GM12878 (cell line): ENCODE data around the gene DUSP16.

Experiments used
- CTCF ChIP-seq, 3 experiments: IDR thresholded peaks in 2 of 3; conservative IDR thresholded peaks in 1 of 3; 2 replicates each; pipeline ENCODE4 v1.5.1; 2011; ENCODE audit warnings: low read depth in 3 of 3, low read length in 3 of 3, mild to moderate bottlenecking in 3 of 3, control low read depth in 2 of 3, moderate library complexity in 2 of 3, inconsistent platforms in 1 of 3, mixed read lengths in 1 of 3; ENCODE audit not compliant: control insufficient read depth in 2 of 3, insufficient read depth in 1 of 3; ENCODE audit errors: extremely low read depth in 1 of 3
- KDM1A ChIP-seq: fragments of 200-600 bp; sonication (generic); IDR thresholded peaks from 2 replicates; pipeline ENCODE4 v1.6.1; 2016; ENCODE audit warnings: borderline replicate concordance
- MYC ChIP-seq: IDR thresholded peaks from 2 replicates; pipeline ENCODE4 v1.6.1; 2011; ENCODE audit warnings: mild to moderate bottlenecking, low read length, moderate library complexity, inconsistent platforms; ENCODE audit not compliant: insufficient read depth, insufficient replicate concordance, insufficient read length, severe bottlenecking
- NFIC ChIP-seq: IDR thresholded peaks from 2 replicates; pipeline ENCODE4 v1.6.1; 2012; ENCODE audit warnings: low read depth, mild to moderate bottlenecking, inconsistent platforms, low read length, moderate library complexity
- NR2C2 ChIP-seq: IDR thresholded peaks from 2 replicates; pipeline ENCODE4 v1.6.1; 2011; ENCODE audit warnings: borderline replicate concordance, low read depth; ENCODE audit not compliant: control insufficient read depth, insufficient read length
- POLR2A ChIP-seq: IDR thresholded peaks from 2 replicates; pipeline ENCODE4 v1.6.1; 2011; ENCODE audit warnings: low read depth, mild to moderate bottlenecking, low read length
- TAF1 ChIP-seq: IDR thresholded peaks from 2 replicates; pipeline ENCODE4 v1.6.1; 2011; ENCODE audit warnings: mild to moderate bottlenecking, low read depth, low read length, borderline replicate concordance
- USF1 ChIP-seq: IDR thresholded peaks from 2 replicates; pipeline ENCODE4 v1.6.1; 2011; ENCODE audit warnings: borderline replicate concordance, low read depth, mild to moderate bottlenecking, moderate library complexity, mixed read lengths, low read length; ENCODE audit not compliant: insufficient read depth; ENCODE audit errors: extremely low read length

GRCh38 chr12:12501121-12501520 lies 61.5 kb downstream of the DUSP16 start:
- no peak for TF ChIP-seq NFIC
- no peak for TF ChIP-seq NR2C2
- no peak for TF ChIP-seq CTCF (IDR thresholded peaks at IDR 0.05 in 2 of 3, conservative IDR thresholded peaks at IDR 0.05 in 1 of 3; ENCODE audit: control insufficient read depth in 2 of 3, extremely low read depth in 1 of 3, insufficient read depth in 1 of 3, low read depth in 3 of 3, low read length in 3 of 3)
- TF ChIP-seq USF1, result no peak
- TF ChIP-seq MYC, result no peak
- no peak for TF ChIP-seq KDM1A
- TF ChIP-seq TAF1, result no peak
- TF ChIP-seq POLR2A, result no peak
